ENCODE results near the gene BAD. TPM values are rescaled to one million over a fixed set of nuclear protein-coding genes. Genes with fewer than 3 reads are reported as not detected.
"Not testable (repeated sequence)": the region's sequence is repeated elsewhere in the genome, so short reads cannot be mapped to it uniquely, and the experiment has no call there.

BAD gene
- polyA plus RNA-seq, 1 donor (not counting 4 experiments of a cell fraction or from before 2014, with no cell fraction given): 58.3 TPM

DNA sequence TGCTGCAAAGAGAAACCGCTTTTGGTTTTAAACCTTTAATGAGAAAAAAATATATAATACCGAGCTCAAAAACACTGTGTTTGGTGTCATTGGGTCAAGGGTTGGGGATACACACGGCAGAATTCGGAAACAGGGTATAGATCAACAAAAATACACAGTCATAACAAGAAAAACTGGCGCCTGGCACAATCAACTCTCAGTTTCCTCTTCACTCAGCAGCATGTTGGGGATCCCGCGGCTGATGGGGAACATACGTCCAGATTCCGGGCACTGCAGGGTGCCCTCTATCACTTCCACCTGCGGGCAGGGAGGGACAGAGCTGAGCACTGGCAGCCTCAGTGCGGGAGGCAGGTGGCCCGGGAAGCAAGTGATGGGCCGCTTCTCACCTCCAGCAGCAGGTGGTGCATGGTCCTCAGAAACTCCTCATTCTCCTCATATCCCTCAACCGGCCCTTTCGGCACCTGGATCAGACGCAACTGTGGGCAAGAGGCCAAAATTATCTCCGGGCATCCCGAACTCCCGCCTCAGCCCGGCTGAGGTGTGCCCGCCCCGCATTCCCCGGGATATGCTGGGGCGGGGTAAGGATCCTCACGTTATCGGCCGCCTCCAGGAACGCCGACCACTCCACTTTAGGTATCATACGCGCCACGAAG, 32.3 kb upstream of the BAD start:
- FAIRE-seq (no peak), DNase-seq (ENCODE audit: low read depth, low spot score) (no peak)
- Histone ChIP-seq H3K36me3 (ENCODE audit: control insufficient read depth in 2 of 2, extremely low read depth in 1 of 2, insufficient read depth in 2 of 2, low read length in 2 of 2) (peaks cover 22 to 35% of the 10 kb centered on the region in 2 experiments), H3K9ac (ENCODE audit: control insufficient read depth, extremely low read depth, insufficient read depth, low read length) (peak overlapping the region; percentile 90), H3K9me1 (ENCODE audit: control insufficient read depth, extremely low read depth, insufficient read depth, low read length) (no peaks in the 10 kb centered on the region), H4K20me1 (ENCODE audit: control insufficient read depth, extremely low read depth, insufficient read depth, low read length) (no peaks in the 10 kb centered on the region), H3K4me1 (ENCODE audit: control insufficient read depth, extremely low read depth, insufficient read depth, low read length) (peaks cover 45% of the 10 kb centered on the region), H3K4me2 (ENCODE audit: control insufficient read depth, extremely low read depth, insufficient read depth, low read depth, low read length) (peak overlapping the region; percentile 64), H2AFZ (ENCODE audit: control insufficient read depth, low read length) (no peak overlapping the region), H3K4me3 (ENCODE audit: control insufficient read depth in 2 of 3, extremely low read depth in 1 of 3, insufficient read depth in 2 of 3, low read depth in 1 of 3, low read length in 3 of 3) (peak overlapping the region; percentile 56 to 73 (median 72)), H3K27me3 (ENCODE audit: control insufficient read depth, extremely low read depth, insufficient read depth, low read length) (no peaks in the 10 kb centered on the region), H3K27ac (ENCODE audit: control insufficient read depth, insufficient read depth, low read length) (peak overlapping the region; percentile 81), H3K79me2 (ENCODE audit: control insufficient read depth, insufficient read depth, low read length) (peaks cover 32% of the 10 kb centered on the region), H3K9me3 (ENCODE audit: control insufficient read depth, low read depth, low read length) (no peaks in the 10 kb centered on the region)
- TF ChIP-seq, protein P1, sequence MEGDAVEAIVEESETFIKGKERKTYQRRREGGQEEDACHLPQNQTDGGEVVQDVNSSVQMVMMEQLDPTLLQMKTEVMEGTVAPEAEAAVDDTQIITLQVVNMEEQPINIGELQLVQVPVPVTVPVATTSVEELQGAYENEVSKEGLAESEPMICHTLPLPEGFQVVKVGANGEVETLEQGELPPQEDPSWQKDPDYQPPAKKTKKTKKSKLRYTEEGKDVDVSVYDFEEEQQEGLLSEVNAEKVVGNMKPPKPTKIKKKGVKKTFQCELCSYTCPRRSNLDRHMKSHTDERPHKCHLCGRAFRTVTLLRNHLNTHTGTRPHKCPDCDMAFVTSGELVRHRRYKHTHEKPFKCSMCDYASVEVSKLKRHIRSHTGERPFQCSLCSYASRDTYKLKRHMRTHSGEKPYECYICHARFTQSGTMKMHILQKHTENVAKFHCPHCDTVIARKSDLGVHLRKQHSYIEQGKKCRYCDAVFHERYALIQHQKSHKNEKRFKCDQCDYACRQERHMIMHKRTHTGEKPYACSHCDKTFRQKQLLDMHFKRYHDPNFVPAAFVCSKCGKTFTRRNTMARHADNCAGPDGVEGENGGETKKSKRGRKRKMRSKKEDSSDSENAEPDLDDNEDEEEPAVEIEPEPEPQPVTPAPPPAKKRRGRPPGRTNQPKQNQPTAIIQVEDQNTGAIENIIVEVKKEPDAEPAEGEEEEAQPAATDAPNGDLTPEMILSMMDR (optimal IDR thresholded peaks at IDR 0.05 in 1 of 3, IDR thresholded peaks at IDR 0.05 in 1 of 3, conservative IDR thresholded peaks at IDR 0.05 in 1 of 3; ENCODE audit: extremely low read depth in 1 of 3, insufficient read depth in 2 of 3, low read length in 3 of 3): peak; percentile 43 to 46 (median 45)
- TF ChIP-seq EZH2 (IDR thresholded peaks at IDR 0.05; ENCODE audit: low read length): no peak
- dilution Hi-C loops (cut with MboI; ENCODE audit: extremely low pct_ligation_motif_present, low sequenced_read_pairs): no loop called here

DNA sequence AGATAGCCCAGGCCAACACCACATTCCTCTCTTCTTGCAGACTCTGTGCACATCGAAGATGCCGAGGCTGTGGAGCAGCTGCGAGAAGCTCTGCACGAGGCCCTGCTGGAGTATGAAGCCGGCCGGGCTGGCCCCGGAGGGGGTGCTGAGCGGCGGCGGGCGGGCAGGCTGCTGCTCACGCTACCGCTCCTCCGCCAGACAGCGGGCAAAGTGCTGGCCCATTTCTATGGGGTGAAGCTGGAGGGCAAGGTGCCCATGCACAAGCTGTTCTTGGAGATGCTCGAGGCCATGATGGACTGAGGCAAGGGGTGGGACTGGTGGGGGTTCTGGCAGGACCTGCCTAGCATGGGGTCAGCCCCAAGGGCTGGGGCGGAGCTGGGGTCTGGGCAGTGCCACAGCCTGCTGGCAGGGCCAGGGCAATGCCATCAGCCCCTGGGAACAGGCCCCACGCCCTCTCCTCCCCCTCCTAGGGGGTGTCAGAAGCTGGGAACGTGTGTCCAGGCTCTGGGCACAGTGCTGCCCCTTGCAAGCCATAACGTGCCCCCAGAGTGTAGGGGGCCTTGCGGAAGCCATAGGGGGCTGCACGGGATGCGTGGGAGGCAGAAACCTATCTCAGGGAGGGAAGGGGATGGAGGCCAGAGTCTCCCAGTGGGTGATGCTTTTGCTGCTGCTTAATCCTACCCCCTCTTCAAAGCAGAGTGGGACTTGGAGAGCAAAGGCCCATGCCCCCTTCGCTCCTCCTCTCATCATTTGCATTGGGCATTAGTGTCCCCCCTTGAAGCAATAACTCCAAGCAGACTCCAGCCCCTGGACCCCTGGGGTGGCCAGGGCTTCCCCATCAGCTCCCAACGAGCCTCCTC, 31.4 kb upstream of the BAD start:
- H3K27ac ChIP-seq (ENCODE audit: control insufficient read depth, insufficient read depth, low read length); H2AFZ ChIP-seq (ENCODE audit: control insufficient read depth, low read length); H3K27me3 ChIP-seq (ENCODE audit: control insufficient read depth, extremely low read depth, insufficient read depth, low read length); FAIRE-seq; dilution Hi-C loops (cut with MboI; ENCODE audit: extremely low pct_ligation_motif_present, low sequenced_read_pairs); H3K9me1 ChIP-seq (ENCODE audit: control insufficient read depth, extremely low read depth, insufficient read depth, low read length); DNase-seq (ENCODE audit: low read depth, low spot score); H4K20me1 ChIP-seq (ENCODE audit: control insufficient read depth, extremely low read depth, insufficient read depth, low read length); H3K9me3 ChIP-seq (ENCODE audit: control insufficient read depth, low read depth, low read length): not testable (repeated sequence)
- Histone ChIP-seq H3K36me3 (ENCODE audit: control insufficient read depth in 2 of 2, extremely low read depth in 1 of 2, insufficient read depth in 2 of 2, low read length in 2 of 2) (peaks cover 18 to 33% of the 10 kb centered on the region in 2 experiments), H3K4me3 (ENCODE audit: control insufficient read depth in 2 of 3, extremely low read depth in 1 of 3, insufficient read depth in 2 of 3, low read depth in 1 of 3, low read length in 3 of 3) (peak overlapping the region in 2 of 3 experiments; percentile 56 to 73), H3K4me2 (ENCODE audit: control insufficient read depth, extremely low read depth, insufficient read depth, low read depth, low read length) (peak overlapping the region; percentile 64), H3K79me2 (ENCODE audit: control insufficient read depth, insufficient read depth, low read length) (peaks cover 32% of the 10 kb centered on the region), H3K4me1 (ENCODE audit: control insufficient read depth, extremely low read depth, insufficient read depth, low read length) (peaks cover 42% of the 10 kb centered on the region), H3K9ac (ENCODE audit: control insufficient read depth, extremely low read depth, insufficient read depth, low read length) (peak overlapping the region; percentile 90)

Measured in keratinocyte (primary cell).